Left forelimb (tissue), 1 donor: ENCODE data around the gene CCDC57.

Experiments used
- DNase-seq: peaks from one replicate; pipeline ENCODE4 v3.0.0-alpha.2; 2018; ENCODE audit warnings: low spot score

The CCDC57 gene

DNA sequence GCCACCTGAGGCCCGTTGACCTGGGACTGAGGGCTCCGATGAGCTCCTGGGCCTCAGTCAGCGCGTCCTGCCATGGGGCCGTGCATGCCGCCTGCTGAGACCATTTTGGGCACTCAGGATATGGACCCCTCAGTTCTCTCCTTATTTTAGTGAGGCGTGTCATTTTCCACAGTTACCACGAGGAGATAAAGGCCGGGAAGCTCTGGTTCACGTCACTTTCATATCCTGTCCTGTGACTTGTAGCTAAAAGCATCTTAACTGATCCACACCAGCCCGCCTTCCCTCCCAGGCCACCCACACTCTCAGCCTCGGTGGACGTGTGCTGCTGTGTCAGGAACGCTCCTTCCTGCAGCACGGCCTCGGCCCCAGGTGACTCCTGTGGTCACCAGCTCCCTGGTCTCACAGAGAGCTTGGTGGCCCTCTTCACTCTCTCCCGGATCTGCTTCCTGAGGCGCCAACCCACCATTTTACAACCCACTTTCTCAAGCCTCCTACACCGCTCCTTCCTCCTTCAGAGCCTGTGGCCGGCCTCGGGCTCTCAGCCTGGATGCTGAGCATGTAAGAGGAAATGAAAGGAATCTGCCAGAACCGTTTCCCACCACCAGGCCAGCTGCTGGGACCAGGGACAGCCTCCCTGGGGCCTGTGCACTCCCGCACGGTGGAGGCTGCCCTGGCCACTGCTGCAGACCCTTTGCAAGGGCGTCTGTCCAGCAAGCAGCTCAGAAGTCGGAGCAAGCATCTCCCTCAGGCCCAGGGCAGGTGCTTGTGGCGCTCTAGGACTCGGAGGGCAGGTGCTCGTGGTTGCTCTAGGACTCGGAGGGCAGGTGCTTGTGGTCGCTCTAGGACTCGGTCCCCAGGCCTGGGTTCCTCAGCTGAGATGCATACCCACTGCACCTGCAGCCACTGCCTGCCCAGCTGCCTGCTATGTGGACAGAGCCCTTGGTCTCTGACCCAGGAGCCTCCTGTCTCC lies 90.7 kb downstream of the CCDC57 start:
- no peak for DNase-seq

DNA sequence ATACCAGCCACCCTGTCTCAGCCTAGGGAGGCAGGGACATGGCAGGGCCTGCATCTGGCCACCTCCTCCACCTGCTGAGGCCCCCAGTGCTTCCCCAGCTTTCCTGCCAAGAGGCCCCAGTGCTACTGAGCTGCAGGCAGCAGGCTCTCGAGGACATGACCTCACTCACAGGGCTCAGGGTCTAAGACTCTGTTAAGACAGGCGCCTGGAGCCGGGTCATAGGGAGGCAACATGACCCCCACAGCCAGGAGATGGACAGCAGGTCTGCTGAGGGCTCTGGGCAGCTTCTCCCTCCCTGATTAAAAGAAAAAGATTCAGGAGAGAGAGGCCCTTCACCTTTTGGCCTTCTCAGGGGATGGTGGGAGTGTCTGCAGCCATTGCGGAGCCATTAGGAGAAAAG lies 91.4 kb downstream of the CCDC57 start:
- no peak for DNase-seq

DNA sequence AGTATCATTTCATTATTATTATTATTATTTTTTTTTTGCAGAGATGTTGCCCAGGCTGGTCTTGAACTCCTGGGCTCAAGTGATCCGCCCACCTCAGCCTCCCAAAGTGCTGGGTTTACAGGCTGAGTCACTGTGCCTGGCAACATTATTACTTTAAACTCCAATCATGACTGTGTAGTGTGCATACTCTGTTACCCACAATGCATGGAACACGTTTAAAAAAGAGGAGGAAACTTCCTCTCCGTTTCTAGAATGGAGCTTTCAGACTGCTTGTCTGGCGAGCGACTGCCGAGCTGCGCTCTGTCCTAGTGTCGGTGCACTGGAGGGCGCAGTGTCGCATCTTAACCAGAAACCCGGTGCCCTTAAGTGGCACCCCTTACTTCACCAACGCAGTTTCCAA lies 92.5 kb downstream of the CCDC57 start:
- DNase-seq: no peak

DNA sequence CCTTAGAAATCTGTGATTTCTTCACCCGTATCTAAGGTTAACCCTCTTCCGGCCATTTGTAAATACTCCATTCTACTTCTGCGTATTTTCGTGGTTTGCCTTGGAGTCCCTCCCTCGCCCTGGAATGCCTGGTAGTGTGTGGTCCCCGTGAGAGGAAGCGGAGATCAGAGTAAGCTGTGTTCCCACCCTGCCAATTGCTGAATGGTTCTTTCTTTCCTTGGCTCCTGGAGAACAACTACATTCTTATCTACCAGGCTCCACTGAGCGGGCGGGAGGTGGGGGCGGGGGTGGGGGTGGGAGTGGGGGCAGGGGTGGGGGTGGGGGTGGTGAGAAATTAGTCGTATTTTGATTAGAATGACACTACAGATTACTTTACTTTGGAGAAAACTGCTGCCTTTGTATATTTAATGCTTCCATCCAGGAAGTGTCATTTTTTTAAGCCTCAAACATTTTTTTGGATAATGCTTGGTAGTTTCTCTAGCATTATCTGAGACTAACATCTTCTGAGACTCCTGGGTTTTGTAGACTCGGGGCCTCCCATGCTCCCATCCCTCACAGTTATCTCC lies 93.7 kb downstream of the CCDC57 start:
- no peak for DNase-seq

DNA sequence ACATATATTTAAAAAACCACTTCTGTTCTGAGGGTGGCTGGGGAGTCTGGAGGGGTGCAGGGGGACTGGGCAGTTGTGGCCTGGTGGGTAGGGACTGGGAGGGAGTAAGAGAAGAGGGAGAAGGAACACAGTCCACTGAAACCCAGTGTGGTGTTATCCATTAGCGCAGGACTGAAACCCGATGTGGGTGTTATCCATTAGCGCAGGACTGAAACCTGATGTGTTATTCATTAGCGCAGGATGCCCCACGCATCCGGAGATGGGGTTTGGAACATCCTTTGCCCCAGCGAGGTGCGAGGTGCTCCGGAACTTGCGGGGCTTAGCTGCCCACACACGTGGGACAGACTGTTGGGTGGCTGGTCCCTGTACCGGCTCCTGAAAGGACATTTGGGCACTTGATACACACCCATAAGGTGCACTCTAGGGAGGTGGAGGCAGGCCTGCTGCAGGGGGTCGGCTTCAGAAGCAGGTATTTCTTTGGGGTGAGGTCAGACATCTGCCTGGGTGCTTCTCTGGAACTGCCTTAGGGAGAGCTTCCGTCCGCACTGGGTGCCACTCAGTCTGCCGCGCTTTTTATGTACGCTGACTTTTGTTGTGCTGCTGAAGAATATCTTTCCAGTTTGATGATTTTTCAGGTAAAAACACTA lies 94.4 kb downstream of the CCDC57 start:
- no peak for DNase-seq

DNA sequence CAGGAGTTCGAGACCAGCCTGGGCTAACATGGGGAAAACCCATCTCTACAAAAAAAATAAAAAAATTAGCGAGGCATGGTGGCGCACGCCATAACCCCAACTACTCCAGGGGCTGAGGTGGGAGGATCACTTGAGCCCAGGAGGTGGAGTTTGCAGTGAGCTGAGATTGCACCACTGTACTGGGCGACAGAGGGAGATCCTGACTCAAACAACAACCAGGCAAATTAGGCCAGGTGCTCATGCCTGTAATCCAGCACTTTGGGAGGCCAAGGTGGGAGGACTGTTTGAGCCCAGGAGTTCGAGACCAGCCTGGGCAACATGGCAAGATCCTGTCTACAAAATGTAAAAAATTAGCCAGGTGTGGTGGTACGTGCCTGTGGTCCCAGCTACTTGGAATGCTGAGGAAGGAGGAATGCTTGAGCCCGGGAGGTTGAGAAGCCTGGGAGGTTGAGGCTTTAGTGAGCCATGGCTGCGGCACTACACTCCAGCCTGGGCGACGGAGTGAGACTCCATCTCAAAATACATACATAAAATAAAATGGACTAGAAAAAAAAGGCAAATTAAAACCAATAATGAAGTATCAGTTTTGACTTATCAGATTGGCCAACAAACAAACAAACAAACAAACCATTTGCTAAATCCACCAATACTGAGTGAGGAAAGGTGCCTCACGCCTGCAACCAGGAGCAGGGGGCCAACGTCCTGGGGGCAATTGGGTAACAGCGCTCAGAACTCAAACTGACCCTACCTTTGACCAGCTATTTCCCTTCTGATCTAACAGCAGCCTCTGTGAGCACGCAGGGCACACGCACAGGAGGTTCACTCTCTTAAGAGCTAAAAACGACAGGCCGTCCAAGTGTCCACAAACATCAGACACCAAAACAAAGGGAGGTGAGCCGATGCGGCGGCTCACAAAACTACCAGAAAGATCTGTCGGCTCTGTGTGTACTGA lies 95.2 kb downstream of the CCDC57 start:
- DNase-seq: no peak

DNA sequence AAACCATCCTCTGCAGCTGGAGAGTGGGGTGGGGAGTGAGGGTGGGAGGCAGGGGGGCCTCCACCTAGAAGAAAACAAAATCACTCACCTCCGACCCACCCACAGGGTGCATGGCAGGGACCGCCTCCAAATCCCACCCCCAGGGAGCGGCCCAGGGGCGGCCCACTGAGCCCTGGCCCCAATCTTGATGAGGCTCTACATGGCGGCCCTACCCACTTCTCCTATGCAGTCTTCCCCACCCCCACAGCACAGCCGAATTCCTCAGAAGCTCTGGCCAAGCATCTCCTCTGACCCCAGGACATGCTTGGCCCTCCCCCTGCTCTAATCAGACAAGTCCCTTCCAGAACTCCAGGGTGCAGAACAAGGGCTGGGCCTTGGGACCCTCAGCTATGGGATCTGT lies 96.4 kb downstream of the CCDC57 start:
- no peak for DNase-seq

DNA sequence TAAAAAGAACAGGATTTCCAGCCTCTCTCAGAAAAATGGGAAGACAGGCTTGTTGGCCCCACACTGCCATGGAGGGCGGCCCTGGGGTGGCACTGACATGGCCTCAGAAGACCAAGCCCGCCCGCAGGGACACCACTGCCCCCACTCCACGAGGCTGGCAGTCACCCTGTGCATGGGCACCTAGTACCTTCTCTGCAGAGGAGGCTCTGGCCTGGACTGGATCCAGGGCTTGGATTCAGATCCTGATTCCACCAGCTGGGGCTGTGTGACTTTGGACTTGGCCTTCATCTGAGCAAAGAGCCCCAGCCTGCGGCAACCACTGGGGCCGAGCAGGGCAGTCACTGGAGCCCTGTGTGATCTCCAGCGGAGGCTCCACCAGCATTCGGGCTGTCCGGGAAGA lies 97.8 kb downstream of the CCDC57 start:
- no peak for DNase-seq

DNA sequence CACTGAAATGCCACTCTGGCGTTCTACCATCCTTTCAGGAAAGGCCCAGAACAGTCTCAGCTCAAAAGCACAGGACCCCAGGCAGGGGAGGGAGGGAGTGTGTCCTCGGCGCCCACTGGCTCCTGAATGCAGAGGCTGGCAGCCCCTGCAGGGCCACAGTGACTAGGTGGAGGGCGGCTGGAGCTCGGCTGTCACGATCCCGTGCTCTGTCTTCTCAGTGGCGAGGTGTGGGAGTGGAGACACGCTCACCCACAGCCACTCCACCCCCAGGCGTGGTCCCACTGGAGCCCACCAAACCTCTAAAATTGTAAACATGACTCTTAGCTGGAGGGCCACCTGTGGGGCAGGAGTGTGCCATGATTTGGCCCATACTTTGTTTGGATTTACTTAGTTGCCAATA lies 98.2 kb downstream of the CCDC57 start:
- DNase-seq: no peak

DNA sequence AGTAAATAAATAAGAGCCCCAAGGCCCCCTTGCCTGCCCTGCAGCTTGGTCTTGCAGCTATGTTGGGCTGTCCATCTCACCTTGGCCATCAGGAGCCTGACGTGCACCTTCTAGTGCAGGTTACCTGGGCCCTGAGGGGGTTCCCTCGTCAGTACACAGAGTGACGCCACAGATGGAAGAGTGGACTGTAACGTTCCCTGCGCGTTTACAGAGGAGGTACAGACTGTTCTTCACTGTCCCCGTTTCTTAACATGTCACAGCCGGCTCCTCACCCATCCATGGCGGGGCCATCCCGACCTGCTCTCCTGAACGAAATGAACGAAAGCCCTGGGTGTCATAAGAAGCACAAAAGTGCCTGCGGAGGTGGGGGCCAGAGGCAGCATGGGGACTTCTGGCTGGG lies 98.7 kb downstream of the CCDC57 start:
- no peak for DNase-seq

DNA sequence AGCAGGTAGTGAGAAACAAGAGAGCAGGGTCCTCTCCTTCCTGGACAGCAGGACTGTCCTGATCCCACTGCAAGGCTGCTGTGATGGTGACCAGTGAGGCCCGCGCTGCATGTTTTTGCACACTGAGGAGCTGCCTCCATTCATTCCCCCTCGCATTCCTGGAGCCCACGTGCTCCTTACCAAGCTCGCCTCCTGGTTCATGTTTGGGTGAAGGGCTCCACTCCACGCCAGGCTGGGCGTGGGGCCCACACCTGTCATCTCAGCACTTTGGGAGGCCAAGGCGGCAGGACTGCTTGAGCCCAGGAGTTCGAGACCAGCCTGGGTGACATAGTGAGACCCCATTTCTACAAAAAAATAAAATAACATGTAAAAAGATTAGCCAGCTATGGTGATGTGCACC lies 99.2 kb downstream of the CCDC57 start:
- no peak for DNase-seq

DNA sequence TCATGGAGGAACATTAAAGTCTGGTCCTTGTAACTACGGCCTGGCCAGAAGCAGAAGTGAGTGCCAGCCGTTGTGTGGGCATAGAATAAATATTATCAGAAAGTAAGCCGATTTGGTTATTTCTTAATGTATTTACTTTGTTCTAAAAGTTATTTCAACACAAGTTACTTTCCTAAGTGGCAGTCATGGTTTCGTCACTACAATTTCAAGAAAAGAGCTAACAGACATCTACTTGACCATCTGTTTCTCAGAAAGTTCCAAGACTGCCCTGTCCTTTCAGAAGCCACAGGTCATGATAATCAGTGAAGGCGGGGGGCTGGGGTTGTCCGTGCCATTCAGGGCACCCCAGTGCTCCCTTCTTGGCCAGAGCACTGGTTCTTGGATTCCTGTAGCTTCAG lies 99.7 kb downstream of the CCDC57 start:
- DNase-seq: no peak

DNA sequence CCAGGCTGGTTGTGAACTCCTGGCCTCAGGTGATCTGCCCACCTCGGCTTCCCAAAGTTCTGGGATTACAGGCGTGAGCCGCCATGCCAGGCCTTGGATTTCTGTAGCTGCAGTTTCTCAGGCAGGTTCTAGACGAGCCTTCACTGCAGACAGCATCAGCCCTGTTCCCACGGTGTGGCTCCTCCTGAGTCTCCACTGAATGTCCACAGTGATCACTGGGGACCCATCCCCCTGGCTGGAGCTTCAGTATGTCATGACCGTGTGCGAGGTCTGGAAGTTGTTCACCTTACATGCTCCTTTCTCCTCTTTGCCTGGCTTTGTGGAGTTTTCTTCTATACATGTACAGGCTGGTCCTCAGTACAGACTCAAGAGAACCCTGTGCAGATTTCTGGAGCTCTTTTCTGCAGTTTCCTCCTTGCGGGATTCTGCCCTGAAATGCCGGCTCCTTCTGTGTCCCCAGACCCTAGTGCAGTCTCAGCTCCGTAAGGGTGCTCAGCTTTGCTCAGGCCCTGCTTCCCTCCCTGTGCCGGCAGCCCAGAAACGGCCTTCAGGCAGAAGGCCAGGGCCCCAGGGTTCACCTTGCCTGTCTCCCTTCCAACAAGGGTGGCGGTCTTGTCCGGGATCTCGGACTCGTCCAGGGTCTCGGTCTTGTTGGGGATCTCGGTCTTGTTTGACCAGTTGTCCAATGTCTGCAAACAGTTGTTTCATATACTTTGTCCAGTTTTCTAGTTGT lies 100.3 kb downstream of the CCDC57 start:
- DNase-seq: no peak

DNA sequence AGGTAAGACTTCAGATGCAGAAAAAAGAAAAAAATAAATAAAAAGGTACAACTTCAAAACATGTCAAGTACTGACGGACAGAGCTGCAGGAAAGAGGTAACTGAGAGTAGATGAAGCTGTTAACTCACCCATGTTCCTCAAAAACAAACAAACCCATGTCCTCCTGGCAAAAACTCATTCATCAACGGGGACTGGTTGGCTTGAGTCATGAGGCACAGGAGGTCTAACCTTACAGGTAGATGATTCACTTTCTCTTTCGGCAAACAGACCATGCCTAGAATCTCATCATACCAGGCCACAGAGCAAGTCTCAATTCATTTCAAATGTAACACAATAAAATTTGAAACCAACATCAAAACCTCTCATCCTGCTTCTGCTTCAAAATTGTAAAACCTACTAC lies 102.3 kb downstream of the CCDC57 start:
- no peak for DNase-seq

DNA sequence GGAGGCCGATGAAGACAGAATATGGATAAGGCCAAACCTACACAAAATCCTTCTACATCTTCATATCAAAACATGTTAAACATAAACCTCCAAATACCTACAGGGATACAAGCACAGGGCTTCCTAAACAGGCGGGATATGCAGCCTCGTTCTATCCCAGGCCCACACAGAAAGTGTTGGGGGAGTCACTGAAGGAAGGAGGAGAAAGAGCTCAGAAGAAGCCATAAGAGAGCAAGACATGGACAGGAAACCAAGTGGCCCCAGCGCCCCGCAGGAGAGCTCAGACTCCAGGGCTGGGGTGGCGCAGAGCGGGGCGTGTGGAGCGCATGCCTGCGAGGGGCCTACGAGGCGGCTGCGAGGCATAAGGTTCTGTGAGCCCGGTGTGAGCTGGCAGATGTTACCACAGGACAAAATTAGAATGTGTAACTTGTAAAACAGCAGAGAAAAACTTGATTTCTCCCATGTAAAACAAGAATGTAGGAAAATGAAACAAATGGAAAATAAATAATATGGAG lies 103.6 kb downstream of the CCDC57 start:
- DNase-seq: no peak

DNA sequence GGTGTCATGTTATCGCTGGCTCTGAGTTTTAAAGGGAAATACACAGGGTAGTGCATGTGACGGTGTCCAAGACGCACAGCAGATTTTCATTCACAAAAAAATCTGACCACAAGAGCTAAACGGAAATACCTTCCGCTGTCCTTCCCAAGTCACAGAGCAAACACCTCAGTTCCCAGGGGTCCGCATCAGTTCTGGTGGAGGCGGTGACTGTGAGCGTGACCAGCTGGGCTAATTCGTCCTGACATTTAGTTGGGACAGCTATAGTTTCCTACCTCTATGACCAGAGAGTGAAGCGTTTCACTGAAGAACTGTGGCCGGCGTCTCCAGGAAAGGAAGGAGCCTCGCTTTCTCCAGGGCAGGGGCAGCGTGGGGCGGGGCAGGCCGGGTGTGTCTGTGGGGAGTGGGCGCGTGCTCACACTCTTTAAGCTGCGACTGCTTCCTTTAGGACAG lies 104.1 kb downstream of the CCDC57 start:
- no peak for DNase-seq

DNA sequence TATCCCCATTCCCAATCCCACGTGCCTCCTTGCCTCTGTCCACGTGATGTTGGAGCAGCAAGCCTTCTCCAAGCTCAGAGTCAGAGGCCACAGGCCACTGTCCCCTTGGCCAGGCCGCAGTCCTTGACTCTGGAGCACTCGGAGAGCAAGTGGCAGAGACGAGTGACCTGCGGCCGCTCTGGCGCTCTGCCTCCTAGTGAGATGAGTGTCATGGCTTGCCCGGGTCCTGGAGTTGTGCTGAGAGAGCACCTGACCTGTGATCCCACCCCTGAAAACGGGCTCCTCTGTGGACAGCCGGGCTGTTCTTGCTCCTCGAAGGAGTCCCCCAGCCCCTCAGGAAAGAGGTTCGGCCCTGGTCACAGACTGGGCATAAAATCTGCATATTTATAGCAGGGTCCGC lies 104.6 kb downstream of the CCDC57 start:
- no peak for DNase-seq

DNA sequence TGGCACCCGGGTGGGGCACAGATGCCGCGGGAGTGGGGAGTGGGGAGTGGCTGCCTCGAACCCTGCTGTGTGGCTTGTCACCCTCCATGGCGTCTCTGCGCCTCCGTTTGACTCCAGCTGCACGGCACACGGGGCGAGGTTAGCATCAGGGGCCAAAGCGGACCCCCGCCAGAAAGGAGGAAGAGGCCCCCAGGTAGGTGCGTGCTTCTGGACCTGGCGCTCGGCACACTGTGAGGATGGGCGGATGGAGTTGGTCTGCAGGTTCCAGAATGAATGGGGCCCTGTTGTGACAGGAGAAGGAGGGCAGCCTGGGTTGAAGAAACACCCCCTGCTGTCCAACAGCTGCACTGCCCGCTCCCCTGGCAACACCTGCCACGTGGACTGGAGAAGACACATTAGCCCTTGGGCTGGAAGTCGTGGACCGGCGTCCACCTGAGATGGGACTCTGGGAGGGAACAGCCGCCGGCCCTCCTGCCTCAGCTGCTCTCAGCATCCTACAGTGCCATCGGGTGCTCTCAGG lies 105.2 kb downstream of the CCDC57 start:
- no peak for DNase-seq

DNA sequence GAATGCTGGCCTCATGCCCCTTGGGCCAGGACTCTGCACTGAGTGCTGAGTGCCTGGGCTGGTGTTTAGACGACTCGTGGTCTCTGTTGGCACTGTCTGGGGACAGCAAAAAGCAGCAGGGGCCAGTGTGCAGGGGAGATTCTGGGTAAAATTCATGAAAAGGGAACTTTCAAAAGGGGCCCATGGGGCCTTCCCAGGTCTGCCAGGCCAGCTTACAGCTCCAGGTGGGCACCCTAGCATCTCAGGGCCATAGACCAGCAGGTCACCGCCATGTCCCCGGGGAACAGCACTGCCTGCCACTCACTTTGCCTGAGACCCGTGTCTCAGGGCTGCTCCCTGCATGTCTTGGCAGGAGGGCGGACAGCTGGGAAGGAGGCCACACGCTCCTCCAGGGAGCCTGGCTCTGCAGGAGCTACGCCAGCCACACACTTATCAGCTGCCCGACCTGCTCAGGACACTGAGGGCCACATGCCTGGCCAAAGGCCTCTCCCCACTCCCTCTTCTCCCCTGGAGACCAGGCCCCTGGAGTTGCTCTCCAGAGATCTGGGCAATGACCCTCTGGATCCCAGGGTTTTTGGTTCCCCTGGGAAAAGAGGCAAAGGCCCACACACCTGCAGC lies 105.8 kb downstream of the CCDC57 start:
- DNase-seq: no peak
